C4-2B (cell line): Measurements from ENCODE around the gene NSUN2.

ENCODE experiments used
- CTCF ChIP-seq: fragments of 450-650 bp; conservative IDR thresholded peaks from 2 replicates; pipeline ENCODE4 v1.5.1; 2017; ENCODE audit warnings: mild to moderate bottlenecking
- ZFX ChIP-seq: fragments of 450-650 bp; IDR thresholded peaks from 2 replicates; pipeline ENCODE4 v1.6.1; 2017

DNA sequence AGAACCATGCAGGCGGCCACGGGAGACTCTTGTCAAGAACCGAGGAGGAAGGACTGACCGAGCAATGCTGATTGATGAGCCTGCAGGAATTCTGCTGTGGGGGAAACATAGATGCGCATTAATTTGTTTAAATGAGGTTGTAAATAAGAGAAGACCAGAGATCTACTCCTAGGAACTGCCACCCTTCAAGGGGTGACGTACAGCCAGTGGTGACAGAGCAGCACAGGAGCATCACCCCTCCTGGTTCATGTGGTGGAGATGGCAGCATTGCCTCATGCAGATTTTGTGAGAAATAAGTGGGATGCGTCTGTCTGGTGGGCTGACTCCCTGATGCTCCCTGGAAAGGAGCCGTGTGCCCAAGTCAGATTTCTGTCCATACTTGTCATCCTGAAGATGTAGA is 22.6 kb upstream of the NSUN2 start:
- no peak for TF ChIP-seq CTCF
- no peak for TF ChIP-seq ZFX
